T-helper 1 cell treated with Interleukin-12 subunit alpha and Interleukin-12 subunit beta and Interleukin-4 antibody, amounts not matched to agents 30 ng/mL and 1 ng/mL, for 36 hours (primary cell): Measurements from ENCODE around the gene FAR1. TPM values are rescaled to one million over a fixed set of nuclear protein-coding genes. Genes with fewer than 3 reads are reported as not detected.

Experiments used
- intact Hi-C: fragments of 100-400 bp; cut with micrococcal nuclease; formaldehyde crosslinking; loops from one replicate; pipeline ENCODE4 v1.15.1; 2024
- total RNA-seq: library from RNA; stranded (reverse); gene quantifications from 2 replicates; pipeline ENCODE4 v1.2.3, GENCODE V29; 2022

The FAR1 gene
- total RNA-seq, 1 donor from 2014 or later: 64.8 TPM

GRCh38 chr11:13668957-13669521 is 571 bp downstream of the FAR1 start:
- intact Hi-C loops: loop anchor here (1.0 to 5.0 kb wide), 14 partner anchors 206 to 1826 kb away; partner anchors contain the start of genes BMAL1, BTBD10, COPB1 and CYP2R1

- intact Hi-C loops: loop anchor here (1.0 to 5.0 kb wide), 11 partner anchors 252 to 1827 kb away; partner anchors contain the start of genes BMAL1, COPB1 and RRAS2
Measured at GRCh38 chr11:13669544-13670488, 1.3 kb downstream of the FAR1 start.

GRCh38 chr11:13672576-13673210 is 4.2 kb downstream of the FAR1 start:
- intact Hi-C loops: no loop called here

- intact Hi-C loops: no loop called here
Measured at GRCh38 chr11:13674799-13675509, 6.5 kb downstream of the FAR1 start.

- intact Hi-C loops: no loop called here
Measured at GRCh38 chr11:13676576-13676975, 8.1 kb downstream of the FAR1 start.

GRCh38 chr11:13679768-13680167 is 11.3 kb downstream of the FAR1 start:
- intact Hi-C loops: no loop called here

- intact Hi-C loops: no loop called here
Measured at GRCh38 chr11:13680501-13681264, 12.2 kb downstream of the FAR1 start.

GRCh38 chr11:13681446-13681845 is 13.0 kb downstream of the FAR1 start:
- intact Hi-C loops: no loop called here

- intact Hi-C loops: no loop called here
Measured at GRCh38 chr11:13682212-13682611, 13.7 kb downstream of the FAR1 start.

- intact Hi-C loops: no loop called here
Measured at GRCh38 chr11:13685461-13686108, 17.1 kb downstream of the FAR1 start.

- intact Hi-C loops: no loop called here
Measured at GRCh38 chr11:13686776-13687175, 18.3 kb downstream of the FAR1 start.

GRCh38 chr11:13687271-13687670 is 18.8 kb downstream of the FAR1 start:
- intact Hi-C loops: no loop called here

- intact Hi-C loops: no loop called here
Measured at GRCh38 chr11:13691286-13691899, 22.9 kb downstream of the FAR1 start.

- intact Hi-C loops: no loop called here
Measured at GRCh38 chr11:13692172-13692571, 23.7 kb downstream of the FAR1 start.

- intact Hi-C loops: no loop called here
Measured at GRCh38 chr11:13694115-13694514, 25.6 kb downstream of the FAR1 start.

- intact Hi-C loops: no loop called here
Measured at GRCh38 chr11:13695886-13696285, 27.4 kb downstream of the FAR1 start.

- intact Hi-C loops: no loop called here
Measured at GRCh38 chr11:13697710-13698109, 29.2 kb downstream of the FAR1 start.

GRCh38 chr11:13698132-13698531 is 29.7 kb downstream of the FAR1 start:
- intact Hi-C loops: no loop called here

- intact Hi-C loops: no loop called here
Measured at GRCh38 chr11:13699041-13699440, 30.6 kb downstream of the FAR1 start.

- intact Hi-C loops: no loop called here
Measured at GRCh38 chr11:13699870-13700269, 31.4 kb downstream of the FAR1 start.
